Neuronal stem cell (in vitro differentiated cells): ENCODE measurements around the gene IFITM10. TPM values are rescaled to one million over a fixed set of nuclear protein-coding genes. Genes with fewer than 3 reads are reported as not detected.

Source experiments
- DNase-seq: peaks from one replicate; pipeline ENCODE4 v3.0.0-alpha.2; 2013; ENCODE audit warnings: low spot score
- H2AFZ ChIP-seq: one replicate; pipeline ENCODE4 v1.6.1; 2013; ENCODE audit warnings: mild to moderate bottlenecking, low read length, inconsistent platforms
- H2AK5ac ChIP-seq: 2 replicates; pipeline ENCODE4 v1.6.1; 2013; ENCODE audit warnings: low read depth, mild to moderate bottlenecking, inconsistent platforms, low read length, moderate library complexity, mixed read lengths
- H2BK120ac ChIP-seq: 2 replicates; pipeline ENCODE4 v1.6.1; 2013; ENCODE audit warnings: low read depth, mild to moderate bottlenecking, inconsistent platforms, low read length, moderate library complexity, mixed read lengths
- H2BK12ac ChIP-seq: one replicate; pipeline ENCODE4 v1.6.1; 2013; ENCODE audit warnings: low read length, inconsistent platforms
- H2BK15ac ChIP-seq: 2 replicates; pipeline ENCODE4 v1.6.1; 2013; ENCODE audit warnings: mild to moderate bottlenecking, low read length, inconsistent platforms, mixed read lengths
- H2BK5ac ChIP-seq: one replicate; pipeline ENCODE4 v1.6.1; 2013; ENCODE audit warnings: inconsistent platforms, mild to moderate bottlenecking, low read length, moderate library complexity
- H3K14ac ChIP-seq: one replicate; pipeline ENCODE4 v1.6.1; 2013; ENCODE audit warnings: low read length, inconsistent platforms
- H3K18ac ChIP-seq: 2 replicates; pipeline ENCODE4 v1.6.1; 2013; ENCODE audit warnings: low read length, inconsistent platforms
- H3K23ac ChIP-seq: 2 replicates; pipeline ENCODE4 v1.6.1; 2013; ENCODE audit warnings: low read depth, mild to moderate bottlenecking, mixed read lengths, low read length, inconsistent platforms; ENCODE audit not compliant: poor library complexity
- H3K27ac ChIP-seq: replicated peaks from 3 replicates; pipeline ENCODE4 v1.5.1; 2013; ENCODE audit warnings: low read length, inconsistent platforms
- H3K27me3 ChIP-seq, 3 experiments: 2 replicates each; pipeline ENCODE4 v1.6.1; 2013; ENCODE audit warnings: low read length in 3 of 3, mild to moderate bottlenecking in 2 of 3, inconsistent platforms in 1 of 3, low read depth in 1 of 3, mixed read lengths in 1 of 3, moderate library complexity in 1 of 3; ENCODE audit not compliant: control insufficient read depth in 3 of 3, insufficient read depth in 3 of 3
- H3K36me3 ChIP-seq, 2 donors: replicated peaks in 1 of 2; 2 replicates each; pipeline ENCODE4 v1.6.1; 2013; ENCODE audit warnings: low read length in 2 of 2; ENCODE audit not compliant: control insufficient read depth in 2 of 2, insufficient read depth in 2 of 2
- H3K4ac ChIP-seq: 2 replicates; pipeline ENCODE4 v1.6.1; 2013; ENCODE audit warnings: inconsistent platforms, mild to moderate bottlenecking, low read length, moderate library complexity
- H3K4me1 ChIP-seq, 2 donors: 1 replicate in 1 of 2; 2 replicates in 1 of 2; pipeline ENCODE4 v1.6.1; 2013; ENCODE audit warnings: low read length in 2 of 2, low read depth in 1 of 2; ENCODE audit not compliant: control insufficient read depth in 2 of 2, insufficient read depth in 1 of 2
- H3K4me2 ChIP-seq: one replicate; pipeline ENCODE4 v1.6.1; 2013; ENCODE audit warnings: mild to moderate bottlenecking, low read length, inconsistent platforms; ENCODE audit not compliant: insufficient read depth, poor library complexity, severe bottlenecking
- H3K4me3 ChIP-seq, 2 donors: 2 replicates each; pipeline ENCODE4 v1.5.1; 2013; ENCODE audit warnings: low read length in 2 of 2, mild to moderate bottlenecking in 2 of 2, inconsistent platforms in 1 of 2, moderate library complexity in 1 of 2
- H3K79me1 ChIP-seq: one replicate; pipeline ENCODE4 v1.6.1; 2013; ENCODE audit warnings: low read depth, mild to moderate bottlenecking, inconsistent platforms, low read length, moderate library complexity
- H3K9ac ChIP-seq: one replicate; pipeline ENCODE4 v1.6.1; 2013; ENCODE audit warnings: mild to moderate bottlenecking, low read depth, low read length, inconsistent platforms; ENCODE audit not compliant: poor library complexity
- H3K9me3 ChIP-seq, 2 donors: replicated peaks in 1 of 2; 2 replicates each; pipeline versions ENCODE3 to v1.6.1; 2013; ENCODE audit warnings: low read length in 2 of 2, mild to moderate bottlenecking in 2 of 2, inconsistent platforms in 1 of 2, low read depth in 1 of 2, mixed read lengths in 1 of 2, moderate library complexity in 1 of 2; ENCODE audit not compliant: control insufficient read depth in 2 of 2, insufficient read depth in 1 of 2
- H4K8ac ChIP-seq: one replicate; pipeline ENCODE4 v1.6.1; 2013; ENCODE audit warnings: low read depth, mild to moderate bottlenecking, inconsistent platforms, low read length, moderate library complexity
- H4K91ac ChIP-seq: one replicate; pipeline ENCODE4 v1.6.1; 2013; ENCODE audit warnings: low read length, low read depth, mild to moderate bottlenecking, inconsistent platforms; ENCODE audit not compliant: poor library complexity
- WGBS, 2 donors: extraction: QIAGEN DNeasy Blood & Tissue Kit; methylation state at CpG; one replicate each; pipeline ENCODE4 v1.1.7; 2013; ENCODE audit warnings: missing lambda C conversion rate in 2 of 2, mixed read lengths in 1 of 2; ENCODE audit not compliant: insufficient read length in 2 of 2, insufficient replicate concordance in 1 of 2; ENCODE audit errors: extremely low coverage in 2 of 2; 5-methylcytosine and 5-hydroxymethylcytosine counted together
- polyA plus RNA-seq, 2 experiments: library from polyadenylated mRNA; stranded (reverse); fragments of 200-250 nt; gene quantifications; one replicate each; pipeline ENCODE4 v1.2.3, GENCODE V29; 2013

The IFITM10 gene
- polyA plus RNA-seq (2013, experiment 1 of 2): 0.40 TPM
- polyA plus RNA-seq (2013, experiment 2 of 2): 0.39 TPM

- Histone ChIP-seq H2BK12ac (peak within 1 kb of the TSS; percentile 73), H3K4me2 (peak within 1 kb of the TSS; percentile 75), H2BK15ac (peak within 1 kb of the TSS; percentile 58), H3K9me3 (peaks cover 0 to 6% of the 10 kb centered on the region in 2 donors), H3K27me3 (peaks cover 7 to 45% (median 41%) of the 10 kb centered on the region in 3 experiments), H4K8ac (peak within 1 kb of the TSS; percentile 17), H4K91ac (peak within 1 kb of the TSS; percentile 79), H3K4me1 (peaks cover 0 to 14% of the 10 kb centered on the region in 2 donors), H3K9ac (peak within 1 kb of the TSS; percentile 72), H3K36me3 (peaks cover 4 to 11% of the 10 kb centered on the region in 2 donors), H3K79me1 (no peaks in the 10 kb centered on the region), H2AK5ac (peak within 1 kb of the TSS; percentile 94), H3K14ac (peak within 1 kb of the TSS; percentile 89), H2BK5ac (no peak within 1 kb of the TSS), H2BK120ac (no peak within 1 kb of the TSS), H3K4ac (no peak within 1 kb of the TSS), H2AFZ (no peak within 1 kb of the TSS), H3K4me3 (no peak within 1 kb of the TSS), H3K18ac (peak within 1 kb of the TSS; percentile 89), H3K27ac (no peak within 1 kb of the TSS), H3K23ac (peak within 1 kb of the TSS; percentile 80)
- no peak for DNase-seq
- no CpG with 5 or more reads among the region's 6 CpGs for WGBS, 2 donors
These were observed at the start of gene IFITM10 for GRCh38 chr11:1750481-1750839. Gene IFITM10 (minus strand): TSS chr11:1750595. CDS start chr11:1750442, 153 bp downstream.

- H2BK5ac ChIP-seq: no peak overlapping the region
- H3K4me3 ChIP-seq: no peak overlapping the region
- no peak for DNase-seq
- H2AFZ ChIP-seq: no peak overlapping the region
- H2BK120ac ChIP-seq: no peak overlapping the region
- no CpG with 5 or more reads among the region's 14 CpGs for WGBS, 2 donors
- no peak overlapping the region for H3K4me2 ChIP-seq
- no peak overlapping the region for H4K8ac ChIP-seq
- H2BK15ac ChIP-seq: no peak overlapping the region
- no peaks in the 10 kb centered on the region for H3K36me3 ChIP-seq
- H4K91ac ChIP-seq: no peak overlapping the region
- H2BK12ac ChIP-seq: no peak overlapping the region
- no peak overlapping the region for H3K23ac ChIP-seq
- no peaks in the 10 kb centered on the region for H3K4me1 ChIP-seq
- H3K18ac ChIP-seq: no peak overlapping the region
- no peak overlapping the region for H3K14ac ChIP-seq
- no peak overlapping the region for H3K9ac ChIP-seq
- H3K4ac ChIP-seq: no peak overlapping the region
- H2AK5ac ChIP-seq: no peak overlapping the region
- no peaks in the 10 kb centered on the region for H3K9me3 ChIP-seq
- no peaks in the 10 kb centered on the region for H3K79me1 ChIP-seq
- H3K27me3 ChIP-seq: peaks cover 0 to 24% (median 0%) of the 10 kb centered on the region in 3 experiments
- no peak overlapping the region for H3K27ac ChIP-seq
These were observed 47.2 kb upstream of the IFITM10 start for GRCh38 chr11:1797391-1798125.

GRCh38 chr11:1796413-1797011, 46.1 kb upstream of the IFITM10 start:
- Histone ChIP-seq H4K91ac (no peak overlapping the region), H2BK15ac (no peak overlapping the region), H3K9ac (no peak overlapping the region), H3K27ac (no peak overlapping the region), H3K18ac (no peak overlapping the region), H2AFZ (no peak overlapping the region), H3K14ac (no peak overlapping the region), H3K23ac (no peak overlapping the region), H2AK5ac (no peak overlapping the region), H2BK5ac (no peak overlapping the region), H2BK120ac (no peak overlapping the region), H3K4me3 (no peak overlapping the region), H3K4me2 (no peak overlapping the region), H4K8ac (no peak overlapping the region), H3K9me3 (no peaks in the 10 kb centered on the region), H3K4ac (no peak overlapping the region), H2BK12ac (no peak overlapping the region), H3K79me1 (no peaks in the 10 kb centered on the region), H3K36me3 (no peaks in the 10 kb centered on the region), H3K27me3 (peaks cover 0 to 24% (median 0%) of the 10 kb centered on the region in 3 experiments), H3K4me1 (no peaks in the 10 kb centered on the region)
- no peak for DNase-seq
- WGBS, 2 donors: no CpG with 5 or more reads among the region's 12 CpGs

- Histone ChIP-seq H3K4me1 (no peaks in the 10 kb centered on the region), H3K4me3 (no peak overlapping the region), H2BK12ac (no peak overlapping the region), H3K36me3 (no peaks in the 10 kb centered on the region), H2BK120ac (no peak overlapping the region), H2BK15ac (no peak overlapping the region), H4K91ac (no peak overlapping the region), H2AK5ac (no peak overlapping the region), H3K27me3 (peaks cover 0 to 25% (median 0%) of the 10 kb centered on the region in 3 experiments), H3K9me3 (no peaks in the 10 kb centered on the region), H3K14ac (no peak overlapping the region), H3K18ac (no peak overlapping the region), H3K27ac (no peak overlapping the region), H2AFZ (no peak overlapping the region), H3K4me2 (no peak overlapping the region), H2BK5ac (no peak overlapping the region), H3K23ac (no peak overlapping the region), H3K79me1 (no peaks in the 10 kb centered on the region), H3K9ac (no peak overlapping the region), H3K4ac (no peak overlapping the region), H4K8ac (no peak overlapping the region)
- WGBS, 2 donors: no CpG with 5 or more reads among the region's 3 CpGs
- no peak for DNase-seq
These were observed 42.7 kb upstream of the IFITM10 start for GRCh38 chr11:1793081-1793480.
